ENCODE data around the gene NT5DC3. TPM values are rescaled to one million over a fixed set of nuclear protein-coding genes. Genes with fewer than 3 reads are reported as not detected.

The NT5DC3 gene
- total RNA-seq, 1 donor from 2014 or later, result 6.6 TPM

DNA sequence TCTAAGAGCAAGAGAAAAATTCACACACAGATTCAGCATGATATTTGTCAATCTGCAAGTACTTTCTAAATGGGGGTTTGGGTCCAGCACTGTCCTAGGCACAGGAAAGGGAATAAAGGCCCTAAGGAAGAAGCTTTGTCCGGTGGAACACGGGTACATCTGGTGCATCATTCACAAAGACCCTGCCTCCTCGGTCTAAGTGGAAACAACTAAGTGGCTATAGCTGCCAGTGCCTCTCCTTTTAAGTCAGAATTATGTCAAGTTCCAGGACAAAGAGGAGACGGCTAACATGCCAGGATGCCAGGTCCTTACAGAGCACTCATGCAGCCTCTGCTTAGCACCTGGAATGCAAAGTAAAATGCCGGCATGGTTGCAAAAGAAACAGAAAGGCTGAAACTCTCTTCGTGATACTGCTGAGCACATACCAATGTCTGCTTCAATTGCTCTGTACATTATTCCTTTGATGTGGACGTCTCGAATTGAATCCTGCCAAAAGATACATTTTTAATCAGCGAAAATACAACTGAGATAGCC is 47.5 kb downstream of the NT5DC3 start:
- Histone ChIP-seq H3K27ac (no peak overlapping the region), H3K36me3 (peaks cover 58 to 76% of the 10 kb centered on the region in 2 donors), H3K27me3 (no peaks in the 10 kb centered on the region), H3K4me1 (no peaks in the 10 kb centered on the region), H3K9me3 (no peaks in the 10 kb centered on the region), H3K4me3 (no peak overlapping the region)
- DNase-seq (ENCODE audit: low spot score in 2 of 2), result no peak
- intact Hi-C loops (cut with DNase I), result no loop called here
- TF ChIP-seq, protein P1, sequence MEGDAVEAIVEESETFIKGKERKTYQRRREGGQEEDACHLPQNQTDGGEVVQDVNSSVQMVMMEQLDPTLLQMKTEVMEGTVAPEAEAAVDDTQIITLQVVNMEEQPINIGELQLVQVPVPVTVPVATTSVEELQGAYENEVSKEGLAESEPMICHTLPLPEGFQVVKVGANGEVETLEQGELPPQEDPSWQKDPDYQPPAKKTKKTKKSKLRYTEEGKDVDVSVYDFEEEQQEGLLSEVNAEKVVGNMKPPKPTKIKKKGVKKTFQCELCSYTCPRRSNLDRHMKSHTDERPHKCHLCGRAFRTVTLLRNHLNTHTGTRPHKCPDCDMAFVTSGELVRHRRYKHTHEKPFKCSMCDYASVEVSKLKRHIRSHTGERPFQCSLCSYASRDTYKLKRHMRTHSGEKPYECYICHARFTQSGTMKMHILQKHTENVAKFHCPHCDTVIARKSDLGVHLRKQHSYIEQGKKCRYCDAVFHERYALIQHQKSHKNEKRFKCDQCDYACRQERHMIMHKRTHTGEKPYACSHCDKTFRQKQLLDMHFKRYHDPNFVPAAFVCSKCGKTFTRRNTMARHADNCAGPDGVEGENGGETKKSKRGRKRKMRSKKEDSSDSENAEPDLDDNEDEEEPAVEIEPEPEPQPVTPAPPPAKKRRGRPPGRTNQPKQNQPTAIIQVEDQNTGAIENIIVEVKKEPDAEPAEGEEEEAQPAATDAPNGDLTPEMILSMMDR (IDR thresholded peaks at IDR 0.05), result no peak

DNA sequence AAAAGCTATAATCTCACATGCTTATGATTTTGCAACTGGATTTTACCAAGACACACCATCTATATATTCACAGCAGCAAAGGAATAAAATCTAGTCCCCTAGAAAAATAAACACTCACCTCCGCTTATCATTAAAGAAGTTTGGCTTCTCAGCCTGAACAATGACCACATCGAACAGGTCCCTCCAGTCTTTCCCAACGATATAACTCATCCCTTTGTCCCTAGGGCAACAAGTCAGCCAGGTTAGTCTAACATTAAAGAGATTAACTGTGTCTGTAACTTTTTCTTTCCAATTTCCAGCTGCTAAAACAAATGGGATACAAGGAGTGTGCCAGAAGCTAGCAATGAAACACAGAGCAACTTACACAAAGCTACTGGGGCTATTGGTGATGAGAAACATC is 48.0 kb downstream of the NT5DC3 start:
- no peak overlapping the region for H3K27ac ChIP-seq
- intact Hi-C loops (cut with DNase I), result no loop called here

DNA sequence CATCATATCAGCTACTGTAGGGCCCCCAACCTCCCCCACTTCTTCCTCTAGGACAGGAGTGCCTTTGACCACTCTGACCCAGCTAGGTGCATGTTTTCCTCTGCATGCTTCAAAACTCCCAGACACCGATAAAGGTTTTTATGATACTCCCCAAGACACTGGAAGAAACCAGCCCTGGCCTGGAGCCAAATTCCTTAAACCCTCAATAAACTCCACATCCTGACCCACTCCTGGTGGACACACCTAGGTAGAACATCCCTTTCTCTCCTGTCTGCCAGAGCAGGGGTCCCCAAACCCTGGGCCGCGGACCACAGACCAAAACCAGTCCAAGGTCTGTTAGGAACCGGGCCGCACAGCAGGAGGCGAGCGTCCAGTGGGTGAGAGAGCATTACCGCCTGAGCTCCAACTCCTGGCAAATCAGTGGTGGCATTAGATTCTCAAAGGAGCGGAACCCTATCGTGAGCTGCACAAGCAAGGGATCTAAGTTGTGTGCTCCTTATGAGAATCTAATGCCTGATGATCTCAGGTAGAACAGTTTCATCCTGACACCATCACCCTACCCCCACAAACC is 49.6 kb downstream of the NT5DC3 start:
- DNase-seq (ENCODE audit: low spot score in 2 of 2), result no peak
- no peaks in the 10 kb centered on the region for H3K4me1 ChIP-seq
- peak overlapping the region in 1 of 2 donors; percentile 16 for H3K27ac ChIP-seq
- H3K4me3 ChIP-seq, result no peak overlapping the region
- no peaks in the 10 kb centered on the region for H3K9me3 ChIP-seq
- TF ChIP-seq, protein P1 (IDR thresholded peaks at IDR 0.05), result no peak
- no peaks in the 10 kb centered on the region for H3K27me3 ChIP-seq
- intact Hi-C loops (cut with DNase I), result no loop called here
- H3K36me3 ChIP-seq, result peaks cover 42 to 75% of the 10 kb centered on the region in 2 donors

More for the DNA sequence above, 48.0 kb downstream of the NT5DC3 start:
- TF ChIP-seq, protein P1 (IDR thresholded peaks at IDR 0.05), result no peak
- no peak overlapping the region for H3K4me3 ChIP-seq
- H3K9me3 ChIP-seq, result no peaks in the 10 kb centered on the region
- H3K27me3 ChIP-seq, result no peaks in the 10 kb centered on the region
- no peaks in the 10 kb centered on the region for H3K4me1 ChIP-seq
- peaks cover 56 to 72% of the 10 kb centered on the region in 2 donors for H3K36me3 ChIP-seq
- DNase-seq (ENCODE audit: low spot score in 2 of 2), result no peak

DNA sequence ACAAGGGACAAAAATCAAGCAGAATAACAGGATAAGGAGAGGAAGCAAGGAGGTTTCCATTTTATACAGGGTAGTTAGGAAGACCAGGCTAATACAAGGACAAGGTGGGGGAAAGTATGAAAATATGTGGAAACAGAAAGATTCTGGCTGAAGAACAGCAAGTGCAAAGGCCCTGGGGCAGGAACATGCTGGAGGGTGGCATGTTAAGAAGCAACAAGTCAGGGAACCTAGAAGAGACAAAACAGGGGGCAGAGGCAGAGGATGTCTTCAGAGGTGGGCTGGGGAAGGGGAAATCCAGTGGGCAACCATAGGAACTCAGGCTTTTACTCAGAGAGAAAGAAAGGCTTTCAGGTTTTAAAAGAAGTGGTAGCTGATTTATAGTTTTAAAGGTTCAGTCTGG is 54.8 kb downstream of the NT5DC3 start:
- H3K27ac ChIP-seq, result no peak overlapping the region
- DNase-seq (ENCODE audit: low spot score in 2 of 2), result no peak
- H3K9me3 ChIP-seq, result no peaks in the 10 kb centered on the region
- TF ChIP-seq, protein P1 (IDR thresholded peaks at IDR 0.05), result no peak
- H3K27me3 ChIP-seq, result no peaks in the 10 kb centered on the region
- H3K4me3 ChIP-seq, result no peak overlapping the region
- H3K36me3 ChIP-seq, result peaks cover 43 to 71% of the 10 kb centered on the region in 2 donors
- no peaks in the 10 kb centered on the region for H3K4me1 ChIP-seq
- intact Hi-C loops (cut with DNase I), result no loop called here

DNA sequence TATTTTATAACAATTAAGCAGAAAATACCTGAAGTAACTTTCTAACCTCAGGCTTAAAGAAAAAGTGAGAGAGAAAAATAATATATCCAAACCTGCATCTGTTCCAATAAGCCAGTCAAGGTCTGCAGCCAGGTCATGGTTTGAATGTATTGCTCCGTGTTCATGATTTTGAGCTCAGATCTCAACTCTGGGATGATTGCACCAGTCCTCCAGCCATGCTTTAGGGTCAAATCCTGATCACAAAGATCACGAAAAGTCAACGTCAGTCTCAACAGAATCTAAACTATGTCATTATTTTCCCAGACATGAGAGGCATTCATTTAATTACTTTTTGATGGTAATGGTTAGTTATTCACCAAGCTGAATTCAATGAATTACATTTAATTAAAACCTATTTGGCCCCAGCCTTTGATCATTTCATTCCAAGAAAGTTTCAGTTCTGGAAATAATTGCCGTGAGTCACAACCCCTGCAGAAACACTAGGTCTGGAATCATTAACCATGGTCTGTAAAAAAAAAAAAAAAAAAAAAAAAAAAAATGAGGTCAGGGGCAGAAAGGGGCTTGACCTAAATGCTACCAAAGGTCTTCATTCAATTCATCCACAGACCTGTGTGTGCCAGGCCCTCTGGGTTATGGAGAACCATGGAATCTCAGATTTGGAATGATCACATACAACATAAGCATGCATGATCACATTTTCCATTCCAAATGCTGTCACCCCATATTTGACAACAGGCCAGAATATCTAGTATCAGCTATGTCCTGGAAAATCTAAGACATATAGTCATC is 55.6 kb downstream of the NT5DC3 start:
- TF ChIP-seq, protein P1 (IDR thresholded peaks at IDR 0.05), result no peak
- Histone ChIP-seq H3K27ac (no peak overlapping the region), H3K4me1 (no peaks in the 10 kb centered on the region), H3K9me3 (no peaks in the 10 kb centered on the region), H3K36me3 (peaks cover 46 to 66% of the 10 kb centered on the region in 2 donors), H3K4me3 (no peak overlapping the region), H3K27me3 (no peaks in the 10 kb centered on the region)
- intact Hi-C loops (cut with DNase I), result no loop called here
- no peak for DNase-seq (ENCODE audit: low spot score in 2 of 2)

Measured in ascending aorta (tissue), 2 donors.